Measurements from ENCODE around the gene EFCAB5.
"Not testable (repeated sequence)": the region's sequence is repeated elsewhere in the genome, so short reads cannot be mapped to it uniquely, and the experiment has no call there.

The EFCAB5 gene

GRCh38 chr17:30027676-30028075 lies 86.2 kb downstream of the EFCAB5 start:
- no peaks in the 10 kb centered on the region for H4K20me1 ChIP-seq (ENCODE audit: low read depth, low read length)
- no peak overlapping the region for H3K4me2 ChIP-seq (ENCODE audit: low read depth, low read length, poor library complexity, severe bottlenecking)
- H3K36me3 ChIP-seq (ENCODE audit: low read length): no peaks in the 10 kb centered on the region
- no peak overlapping the region for H3K4me3 ChIP-seq (ENCODE audit: insufficient read depth, low read length, poor library complexity, severe bottlenecking)
- no peak overlapping the region for H2AFZ ChIP-seq (ENCODE audit: low read depth, low read length, severe bottlenecking)
- no peaks in the 10 kb centered on the region for H3K9me3 ChIP-seq (ENCODE audit: insufficient read depth, low read length)
- no peak overlapping the region for H3K27ac ChIP-seq (ENCODE audit: low read depth, low read length)
- H3F3A ChIP-seq (ENCODE audit: insufficient read depth): no peaks in the 10 kb centered on the region
- no peaks in the 10 kb centered on the region for H3K79me2 ChIP-seq (ENCODE audit: insufficient read depth, low read length)
- no peaks in the 10 kb centered on the region for H3K27me3 ChIP-seq (ENCODE audit: low read length)
- no peaks in the 10 kb centered on the region for H3K9me2 ChIP-seq (replicated peaks; ENCODE audit: insufficient read depth, low read length)
- no peak for TF ChIP-seq CTCF (IDR thresholded peaks at IDR 0.05; ENCODE audit: insufficient read depth, low read length, poor library complexity, severe bottlenecking)
- TF ChIP-seq EZH2phosphoT487 (conservative IDR thresholded peaks at IDR 0.05; ENCODE audit: low read length): no peak
- H3K9ac ChIP-seq (ENCODE audit: low read length): no peak overlapping the region

DNA sequence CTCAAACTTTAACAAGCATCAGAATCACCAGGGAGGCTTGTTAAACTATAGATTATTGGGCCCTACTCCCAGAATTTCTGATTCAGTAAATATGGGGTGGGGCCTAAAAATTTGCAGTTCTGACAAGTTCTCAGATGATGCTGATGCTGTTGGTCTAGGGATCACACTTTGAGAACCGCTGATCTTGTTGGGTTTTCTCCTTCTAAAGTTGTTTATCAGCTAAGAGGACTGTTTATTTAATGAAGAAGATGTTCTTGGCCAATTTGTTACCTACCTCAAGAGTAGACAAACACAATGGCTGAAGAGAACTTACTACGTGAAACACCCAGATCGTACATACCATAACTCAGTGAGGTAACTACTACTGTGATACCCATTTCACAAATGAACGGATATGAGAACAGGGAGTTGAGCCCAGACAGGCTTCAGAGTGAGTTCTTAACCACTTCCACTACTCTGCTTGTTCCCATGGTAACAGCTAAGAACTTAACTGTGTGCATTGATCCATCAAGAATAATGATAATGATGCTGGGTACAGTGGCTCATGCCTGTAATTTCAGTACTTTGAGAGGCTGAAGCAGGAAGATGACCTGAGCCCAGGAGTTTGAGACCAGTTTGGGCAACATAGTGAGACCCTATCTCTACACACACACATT lies 89.9 kb downstream of the EFCAB5 start:
- no peak overlapping the region for H3K4me2 ChIP-seq (ENCODE audit: low read depth, low read length, poor library complexity, severe bottlenecking)
- no peak overlapping the region for H3K9ac ChIP-seq (ENCODE audit: low read length)
- no peaks in the 10 kb centered on the region for H3F3A ChIP-seq (ENCODE audit: insufficient read depth)
- H4K20me1 ChIP-seq (ENCODE audit: low read depth, low read length): no peaks in the 10 kb centered on the region
- TF ChIP-seq EZH2phosphoT487 (conservative IDR thresholded peaks at IDR 0.05; ENCODE audit: low read length) (no peak), CTCF (IDR thresholded peaks at IDR 0.05; ENCODE audit: insufficient read depth, low read length, poor library complexity, severe bottlenecking) (no peak)
- no peaks in the 10 kb centered on the region for H3K9me3 ChIP-seq (ENCODE audit: insufficient read depth, low read length)
- H3K27me3 ChIP-seq (ENCODE audit: low read length): no peaks in the 10 kb centered on the region
- H3K27ac ChIP-seq (ENCODE audit: low read depth, low read length): no peak overlapping the region
- no peaks in the 10 kb centered on the region for H3K36me3 ChIP-seq (ENCODE audit: low read length)
- no peaks in the 10 kb centered on the region for H3K9me2 ChIP-seq (replicated peaks; ENCODE audit: insufficient read depth, low read length)
- H3K79me2 ChIP-seq (ENCODE audit: insufficient read depth, low read length): no peaks in the 10 kb centered on the region
- H2AFZ ChIP-seq (ENCODE audit: low read depth, low read length, severe bottlenecking): no peak overlapping the region
- H3K4me3 ChIP-seq (ENCODE audit: insufficient read depth, low read length, poor library complexity, severe bottlenecking): no peak overlapping the region

GRCh38 chr17:30035369-30035768 lies 93.9 kb downstream of the EFCAB5 start:
- H3K9me3 ChIP-seq (ENCODE audit: insufficient read depth, low read length): no peaks in the 10 kb centered on the region
- no peaks in the 10 kb centered on the region for H3F3A ChIP-seq (ENCODE audit: insufficient read depth)
- H3K27me3 ChIP-seq (ENCODE audit: low read length): no peaks in the 10 kb centered on the region
- no peaks in the 10 kb centered on the region for H3K79me2 ChIP-seq (ENCODE audit: insufficient read depth, low read length)
- TF ChIP-seq EZH2phosphoT487 (conservative IDR thresholded peaks at IDR 0.05; ENCODE audit: low read length) (no peak), CTCF (IDR thresholded peaks at IDR 0.05; ENCODE audit: insufficient read depth, low read length, poor library complexity, severe bottlenecking) (no peak)
- H3K27ac ChIP-seq (ENCODE audit: low read depth, low read length): no peak overlapping the region
- no peak overlapping the region for H3K4me3 ChIP-seq (ENCODE audit: insufficient read depth, low read length, poor library complexity, severe bottlenecking)
- H3K9me2 ChIP-seq (replicated peaks; ENCODE audit: insufficient read depth, low read length): no peaks in the 10 kb centered on the region
- H3K9ac ChIP-seq (ENCODE audit: low read length): no peak overlapping the region
- no peaks in the 10 kb centered on the region for H4K20me1 ChIP-seq (ENCODE audit: low read depth, low read length)
- H3K36me3 ChIP-seq (ENCODE audit: low read length): no peaks in the 10 kb centered on the region
- no peak overlapping the region for H3K4me2 ChIP-seq (ENCODE audit: low read depth, low read length, poor library complexity, severe bottlenecking)
- H2AFZ ChIP-seq (ENCODE audit: low read depth, low read length, severe bottlenecking): no peak overlapping the region

DNA sequence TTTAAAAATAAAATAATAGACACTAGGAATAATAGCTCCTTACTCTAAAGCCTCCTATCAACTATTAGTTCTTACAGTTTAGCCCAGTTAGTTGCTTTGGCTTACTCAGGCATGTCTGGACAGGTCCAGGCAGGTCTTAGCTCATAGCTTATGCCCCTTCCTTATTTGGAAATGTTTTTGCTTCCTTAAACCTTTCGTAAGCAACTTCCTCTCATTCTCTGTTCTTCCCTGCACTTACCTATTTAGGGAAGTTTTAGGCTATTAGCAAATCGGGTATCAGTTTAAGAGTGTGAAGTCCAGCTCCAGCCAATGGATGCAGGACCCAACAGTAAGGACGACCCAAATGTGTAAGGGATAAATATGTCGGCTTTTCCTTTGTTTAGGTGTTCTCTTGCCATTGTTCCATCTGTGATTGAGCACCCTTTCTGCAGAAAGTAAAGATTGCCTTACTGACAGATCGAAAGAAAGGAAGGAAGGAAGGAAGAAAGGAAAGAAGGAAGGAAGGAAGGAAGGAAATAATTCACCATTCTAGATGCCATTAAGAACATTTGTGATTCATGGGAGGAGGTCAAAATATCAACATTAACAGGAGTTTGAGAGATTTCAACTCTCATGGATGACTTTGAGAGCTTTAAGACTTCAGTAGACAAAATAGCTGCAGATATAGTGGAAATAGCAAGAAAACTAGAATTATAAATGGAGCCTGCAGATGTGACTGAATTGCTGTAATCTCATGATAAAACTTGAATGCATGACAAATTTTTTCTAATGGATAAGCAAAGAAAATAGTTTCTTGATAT lies 99.5 kb downstream of the EFCAB5 start:
- H3K4me3 ChIP-seq (ENCODE audit: insufficient read depth, low read length, poor library complexity, severe bottlenecking); H3K9me2 ChIP-seq (replicated peaks; ENCODE audit: insufficient read depth, low read length); H3K27ac ChIP-seq (ENCODE audit: low read depth, low read length); H3K4me2 ChIP-seq (ENCODE audit: low read depth, low read length, poor library complexity, severe bottlenecking); H4K20me1 ChIP-seq (ENCODE audit: low read depth, low read length); H3K27me3 ChIP-seq (ENCODE audit: low read length); H3K9ac ChIP-seq (ENCODE audit: low read length); H3K9me3 ChIP-seq (ENCODE audit: insufficient read depth, low read length); H3K36me3 ChIP-seq (ENCODE audit: low read length); H3K79me2 ChIP-seq (ENCODE audit: insufficient read depth, low read length); H2AFZ ChIP-seq (ENCODE audit: low read depth, low read length, severe bottlenecking); H3F3A ChIP-seq (ENCODE audit: insufficient read depth): not testable (repeated sequence)
